OCI-M2 (cell line): ENCODE measurements around the gene QDPR.

Experiments
- DNase-seq: peaks from one replicate; lab custom pipeline; 2025; ENCODE audit not compliant: unreplicated experiment; lab: John Stamatoyannopoulos, UW

Gene QDPR

GRCh38 chr4:17528551-17529165 lies 16.8 kb upstream of the QDPR start:
- no peak for DNase-seq

GRCh38 chr4:17526695-17527477 lies 15.0 kb upstream of the QDPR start:
- no peak for DNase-seq

GRCh38 chr4:17523662-17524061 lies 11.8 kb upstream of the QDPR start:
- no peak for DNase-seq

GRCh38 chr4:17521595-17521994 lies 9.7 kb upstream of the QDPR start:
- no peak for DNase-seq

GRCh38 chr4:17517664-17518063 lies 5.8 kb upstream of the QDPR start:
- DNase-seq: no peak

- no peak for DNase-seq
Observed at GRCh38 chr4:17516980-17517379, 5.1 kb upstream of the QDPR start.

GRCh38 chr4:17515445-17516407 lies 3.8 kb upstream of the QDPR start:
- no peak for DNase-seq

GRCh38 chr4:17514865-17515264 lies 3.0 kb upstream of the QDPR start, which contains the start of gene CLRN2:
Gene CLRN2, plus strand, starts transcription at chr4:17515165. Its CDS starts 102 bp downstream, at chr4:17515267.
- no peak for DNase-seq

GRCh38 chr4:17512973-17513665 lies 1.2 kb upstream of the QDPR start:
- DNase-seq: no peak

- DNase-seq: no peak
Observed at GRCh38 chr4:17511509-17511949, 361 bp downstream of the QDPR start.

GRCh38 chr4:17511051-17511450 lies 839 bp downstream of the QDPR start:
- DNase-seq: no peak

- DNase-seq: no peak
Observed at GRCh38 chr4:17510582-17510981, 1.3 kb downstream of the QDPR start.

- no peak for DNase-seq
Observed at GRCh38 chr4:17504081-17504480, 7.8 kb downstream of the QDPR start.

- DNase-seq: no peak
Observed at GRCh38 chr4:17502756-17503155, 9.1 kb downstream of the QDPR start.

- DNase-seq: no peak
Observed at GRCh38 chr4:17500574-17500973, 11.3 kb downstream of the QDPR start.

- no peak for DNase-seq
Observed at GRCh38 chr4:17497890-17498523, 13.9 kb downstream of the QDPR start.

GRCh38 chr4:17494258-17495190 lies 17.4 kb downstream of the QDPR start:
- DNase-seq: no peak

GRCh38 chr4:17493619-17494018 lies 18.3 kb downstream of the QDPR start:
- no peak for DNase-seq

GRCh38 chr4:17492876-17493275 lies 19.0 kb downstream of the QDPR start:
- DNase-seq: no peak
